LNCaP clone FGC (cell line): Measurements from ENCODE around the gene PDHX.
"Not testable (repeated sequence)": the region's sequence is repeated elsewhere in the genome, so short reads cannot be mapped to it uniquely, and the experiment has no call there.

Source experiments
- DNase-seq: peaks from one replicate; pipeline ENCODE4 v3.0.0-alpha.2; 2011; ENCODE audit warnings: low read depth
- H3K4me3 ChIP-seq: 2 replicates; pipeline ENCODE4 v1.5.1; 2011; ENCODE audit warnings: mild to moderate bottlenecking, low read depth, low read length, control low read depth
- CTCF ChIP-seq: IDR thresholded peaks from 2 replicates; pipeline ENCODE4 v1.5.1; 2012; ENCODE audit warnings: mild to moderate bottlenecking; ENCODE audit not compliant: control insufficient read depth, insufficient read depth; ENCODE audit errors: extremely low read depth

PDHX gene

GRCh38 chr11:34909415-34909814 lies 7.0 kb upstream of the PDHX start:
- H3K4me3 ChIP-seq, result no peak overlapping the region
- TF ChIP-seq CTCF, result no peak
- DNase-seq, result no peak

- H3K4me3 ChIP-seq, result no peak overlapping the region
- no peak for TF ChIP-seq CTCF
- no peak for DNase-seq
Measured at GRCh38 chr11:34909955-34910354, 6.5 kb upstream of the PDHX start.

GRCh38 chr11:34910817-34911216 lies 5.6 kb upstream of the PDHX start:
- no peak for TF ChIP-seq CTCF
- no peak for DNase-seq
- H3K4me3 ChIP-seq, result no peak overlapping the region

GRCh38 chr11:34911676-34912075 lies 4.7 kb upstream of the PDHX start:
- TF ChIP-seq CTCF, result no peak
- no peak overlapping the region for H3K4me3 ChIP-seq
- DNase-seq, result no peak

- not testable (repeated sequence) for DNase-seq, H3K4me3 ChIP-seq
Measured at GRCh38 chr11:34913556-34913955, 2.9 kb upstream of the PDHX start.

GRCh38 chr11:34915136-34916014 lies 1.0 kb upstream of the PDHX start:
- H3K4me3 ChIP-seq, result peak overlapping the region; percentile 95
- TF ChIP-seq CTCF, result no peak
- no peak for DNase-seq

- no peak for TF ChIP-seq CTCF
- DNase-seq, result peak; percentile 38
- H3K4me3 ChIP-seq, result peak overlapping the region; percentile 95
Measured at GRCh38 chr11:34916843-34917770, 689 bp downstream of the PDHX start.
